Tibial artery (tissue), 4 donors: ENCODE data around the gene BCL2L12.

Source experiments
- DNase-seq, 2 donors: peaks; one replicate each; pipeline ENCODE4 v3.0.0-alpha.2; 2019
- H3K27ac ChIP-seq, 2 donors: fragments of 200-600 bp; sonication (generic) in 1 of 2; 1 replicate in 1 of 2; 2 replicates in 1 of 2; pipeline ENCODE4 v1.5.1; 2018 to 2019; ENCODE audit warnings: mild to moderate bottlenecking in 1 of 2
- H3K27me3 ChIP-seq, 2 donors: fragments of 200-600 bp; sonication (generic) in 1 of 2; one replicate each; pipeline versions ENCODE4 v1.5.1 to v1.6.0; 2016 to 2019
- H3K36me3 ChIP-seq, 3 donors: fragments of 200-600 bp; sonication (generic) in 2 of 3; one replicate each; pipeline ENCODE4 v1.5.1; 2016 to 2019; ENCODE audit warnings: mild to moderate bottlenecking in 2 of 3
- H3K4me1 ChIP-seq, 4 donors: fragments of 200-600 bp; sonication (generic) in 2 of 4; 1 replicate in 3 of 4; 2 replicates in 1 of 4; pipeline ENCODE4 v1.5.1; 2016 to 2019
- H3K4me3 ChIP-seq, 2 donors: fragments of 200-600 bp; sonication (generic) in 1 of 2; 1 replicate in 1 of 2; 2 replicates in 1 of 2; pipeline ENCODE4 v1.5.1; 2018 to 2019; ENCODE audit warnings: mild to moderate bottlenecking in 2 of 2
- H3K9me3 ChIP-seq, 3 donors: fragments of 200-600 bp; sonication (generic) in 1 of 3; one replicate each; pipeline ENCODE4 v1.5.1; 2016 to 2019
- intact Hi-C: fragments of 100-400 bp; cut with DNase I; formaldehyde crosslinking; loops from one replicate; pipeline ENCODE4 v1.15.0; 2023; ENCODE audit warnings: low total_unique reads
- TF ChIP-seq, protein P1 (sequence below), 2 experiments: fragments of 200-600 bp in 1 of 2; fragments of 450-650 bp in 1 of 2; IDR thresholded peaks; one replicate each; pipeline ENCODE4 v1.5.1; 2017 to 2019; ENCODE audit warnings: antibody characterized with exemption in 2 of 2, mild to moderate bottlenecking in 1 of 2, moderate library complexity in 1 of 2

BCL2L12 gene

DNA sequence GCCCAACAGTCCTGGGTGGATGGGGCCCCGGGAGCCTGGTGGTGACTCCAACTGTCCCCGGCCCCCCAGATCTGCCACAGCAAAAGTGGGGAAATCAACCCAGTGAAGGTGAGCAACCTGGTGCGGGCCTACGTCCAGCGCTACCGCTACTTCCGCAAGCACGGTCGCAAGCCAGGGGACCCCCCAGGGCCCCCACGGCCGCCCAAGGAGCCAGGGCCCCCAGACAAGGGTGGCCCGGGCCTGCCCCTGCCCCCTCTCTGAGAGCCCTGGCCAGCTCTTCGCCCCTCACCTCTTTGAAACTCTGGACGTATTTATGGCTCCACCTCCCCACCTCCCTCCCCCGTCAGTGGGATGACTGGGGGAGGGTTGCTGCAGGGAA is 7.6 kb upstream of the BCL2L12 start:
- TF ChIP-seq, protein P1, sequence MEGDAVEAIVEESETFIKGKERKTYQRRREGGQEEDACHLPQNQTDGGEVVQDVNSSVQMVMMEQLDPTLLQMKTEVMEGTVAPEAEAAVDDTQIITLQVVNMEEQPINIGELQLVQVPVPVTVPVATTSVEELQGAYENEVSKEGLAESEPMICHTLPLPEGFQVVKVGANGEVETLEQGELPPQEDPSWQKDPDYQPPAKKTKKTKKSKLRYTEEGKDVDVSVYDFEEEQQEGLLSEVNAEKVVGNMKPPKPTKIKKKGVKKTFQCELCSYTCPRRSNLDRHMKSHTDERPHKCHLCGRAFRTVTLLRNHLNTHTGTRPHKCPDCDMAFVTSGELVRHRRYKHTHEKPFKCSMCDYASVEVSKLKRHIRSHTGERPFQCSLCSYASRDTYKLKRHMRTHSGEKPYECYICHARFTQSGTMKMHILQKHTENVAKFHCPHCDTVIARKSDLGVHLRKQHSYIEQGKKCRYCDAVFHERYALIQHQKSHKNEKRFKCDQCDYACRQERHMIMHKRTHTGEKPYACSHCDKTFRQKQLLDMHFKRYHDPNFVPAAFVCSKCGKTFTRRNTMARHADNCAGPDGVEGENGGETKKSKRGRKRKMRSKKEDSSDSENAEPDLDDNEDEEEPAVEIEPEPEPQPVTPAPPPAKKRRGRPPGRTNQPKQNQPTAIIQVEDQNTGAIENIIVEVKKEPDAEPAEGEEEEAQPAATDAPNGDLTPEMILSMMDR (IDR thresholded peaks at IDR 0.05): no peak
- H3K36me3 ChIP-seq: peaks cover 75 to 100% (median 100%) of the 10 kb centered on the region in 3 donors

GRCh38 chr19:49658566-49659442 is 6.9 kb upstream of the BCL2L12 start:
- H3K27ac ChIP-seq: no peak overlapping the region
- no peaks in the 10 kb centered on the region for H3K27me3 ChIP-seq
- H3K4me3 ChIP-seq: no peak overlapping the region
- no peak for DNase-seq
- intact Hi-C loops: no loop called here
- TF ChIP-seq, protein P1 (IDR thresholded peaks at IDR 0.05): no peak
- peaks cover 69 to 94% (median 94%) of the 10 kb centered on the region in 3 donors for H3K36me3 ChIP-seq
- H3K9me3 ChIP-seq: no peaks in the 10 kb centered on the region
- H3K4me1 ChIP-seq: peaks cover 0 to 7% (median 3%) of the 10 kb centered on the region in 4 donors

More for the DNA sequence above, 7.6 kb upstream of the BCL2L12 start:
- Histone ChIP-seq H3K4me3 (no peak overlapping the region), H3K9me3 (no peaks in the 10 kb centered on the region), H3K27me3 (no peaks in the 10 kb centered on the region), H3K4me1 (peaks cover 0 to under 1% (median 0%) of the 10 kb centered on the region in 4 donors), H3K27ac (no peak overlapping the region)
- intact Hi-C loops: no loop called here
- no peak for DNase-seq

DNA sequence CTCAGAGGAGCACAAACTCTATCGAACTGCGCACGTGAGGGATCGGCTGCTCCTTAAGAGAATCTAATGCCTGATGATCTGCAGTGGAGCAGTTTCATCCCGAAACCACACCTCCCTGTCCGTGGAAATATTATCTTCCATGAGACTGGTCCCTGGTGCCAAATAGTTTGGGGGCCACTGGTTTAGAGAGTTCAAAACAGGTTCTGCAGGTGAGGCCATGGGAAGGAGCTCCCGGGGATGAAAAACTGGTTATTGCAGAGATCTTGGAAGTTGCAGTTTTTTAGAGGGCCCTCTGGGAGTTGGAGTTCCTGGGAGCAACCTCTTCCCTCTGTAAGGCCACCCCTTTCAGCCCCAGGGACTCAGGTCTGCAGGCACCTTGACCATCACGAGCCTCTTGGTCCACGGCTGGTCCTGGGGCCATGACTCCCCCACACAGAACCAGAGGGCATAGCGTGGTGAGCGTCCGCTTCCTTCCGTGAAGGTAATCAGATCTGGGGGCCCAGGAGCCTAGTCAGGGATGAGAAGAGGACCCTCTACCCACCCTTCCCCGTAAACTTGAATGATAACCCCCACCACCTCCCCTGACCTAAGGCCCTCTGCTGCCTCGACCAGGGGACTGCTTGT is 5.3 kb upstream of the BCL2L12 start:
- intact Hi-C loops: no loop called here
- TF ChIP-seq, protein P1 (IDR thresholded peaks at IDR 0.05): no peak

GRCh38 chr19:49662011-49662410 is 3.7 kb upstream of the BCL2L12 start:
- intact Hi-C loops: no loop called here
- Histone ChIP-seq H3K27ac (no peak overlapping the region), H3K9me3 (no peaks in the 10 kb centered on the region), H3K36me3 (peaks cover 45 to 62% (median 62%) of the 10 kb centered on the region in 3 donors), H3K4me3 (no peak overlapping the region), H3K4me1 (peaks cover 0 to 28% (median 18%) of the 10 kb centered on the region in 4 donors), H3K27me3 (no peaks in the 10 kb centered on the region)
- no peak for DNase-seq
- TF ChIP-seq, protein P1 (IDR thresholded peaks at IDR 0.05): no peak

More for the DNA sequence above, 5.3 kb upstream of the BCL2L12 start:
- peaks cover 0 to 17% (median 8%) of the 10 kb centered on the region in 4 donors for H3K4me1 ChIP-seq
- H3K9me3 ChIP-seq: no peaks in the 10 kb centered on the region
- no peak for DNase-seq
- peaks cover 58 to 78% (median 77%) of the 10 kb centered on the region in 3 donors for H3K36me3 ChIP-seq
- no peaks in the 10 kb centered on the region for H3K27me3 ChIP-seq
- no peak overlapping the region for H3K27ac ChIP-seq
- no peak overlapping the region for H3K4me3 ChIP-seq

GRCh38 chr19:49663224-49663623 is 2.5 kb upstream of the BCL2L12 start:
- intact Hi-C loops: no loop called here
- TF ChIP-seq, protein P1 (IDR thresholded peaks at IDR 0.05): no peak
- H3K4me3 ChIP-seq: no peak overlapping the region
- H3K4me1 ChIP-seq: peaks cover 0 to 32% (median 18%) of the 10 kb centered on the region in 4 donors
- no peaks in the 10 kb centered on the region for H3K27me3 ChIP-seq
- DNase-seq: no peak
- no peak overlapping the region for H3K27ac ChIP-seq
- H3K9me3 ChIP-seq: no peaks in the 10 kb centered on the region
- peaks cover 32 to 50% (median 50%) of the 10 kb centered on the region in 3 donors for H3K36me3 ChIP-seq
